Gastroesophageal sphincter (tissue), 4 donors: ENCODE results near the gene CHSY3. TPM values are rescaled to one million over a fixed set of nuclear protein-coding genes. Genes with fewer than 3 reads are reported as not detected.

Experiments used
- ATAC-seq: fragments of 150-250 bp; one replicate; pipeline ENCODE4 v1.9.1; 2016; ENCODE audit warnings: mild to moderate bottlenecking, moderate library complexity
- H3K27ac ChIP-seq, 4 donors: fragments of 200-600 bp; sonication (generic) in 3 of 4; 1 replicate in 3 of 4; 2 replicates in 1 of 4; pipeline ENCODE4 v1.5.1; 2016 to 2019
- H3K27me3 ChIP-seq: fragments of 200-600 bp; sonication (generic); one replicate; pipeline ENCODE4 v1.5.1; 2019
- H3K36me3 ChIP-seq, 2 donors: fragments of 200-600 bp; sonication (generic); one replicate each; pipeline ENCODE4 v1.5.1; 2019; ENCODE audit warnings: control low read depth in 1 of 2
- H3K4me1 ChIP-seq, 3 donors: fragments of 200-600 bp; sonication (generic); 1 replicate in 2 of 3; 2 replicates in 1 of 3; pipeline ENCODE4 v1.5.1; 2016 to 2019; ENCODE audit warnings: control low read depth in 2 of 3
- H3K4me3 ChIP-seq, 2 donors: fragments of 200-600 bp; sonication (generic); one replicate each; pipeline ENCODE4 v1.5.1; 2019; ENCODE audit warnings: mild to moderate bottlenecking in 1 of 2, moderate library complexity in 1 of 2
- H3K9me3 ChIP-seq, 3 donors: fragments of 200-600 bp; sonication (generic); one replicate each; pipeline ENCODE4 v1.5.1; 2017 to 2019; ENCODE audit warnings: control low read depth in 2 of 3
- EP300 ChIP-seq: sonication (generic); formaldehyde crosslinking; IDR thresholded peaks from one replicate; pipeline ENCODE4 v1.6.1; 2017; ENCODE audit warnings: antibody characterized with exemption, mild to moderate bottlenecking
- POLR2A ChIP-seq, 2 donors: fragments of 450-650 bp; IDR thresholded peaks; one replicate each; pipeline ENCODE4 v1.6.1; 2017; ENCODE audit warnings: antibody characterized with exemption in 2 of 2, mild to moderate bottlenecking in 2 of 2, moderate library complexity in 1 of 2
- POLR2AphosphoS5 ChIP-seq: sonication (generic); formaldehyde crosslinking; IDR thresholded peaks from one replicate; pipeline ENCODE4 v1.6.1; 2017; ENCODE audit warnings: antibody characterized with exemption
- WGBS, 2 donors: methylation state at CpG; one replicate each; pipeline ENCODE4 v1.1.5; 2018; ENCODE audit warnings: low coverage in 1 of 2; 5-methylcytosine and 5-hydroxymethylcytosine counted together
- total RNA-seq, 4 donors: library from RNA; depleted of rRNA; stranded (reverse); fragments of >200 nt; gene quantifications; one replicate each; pipeline ENCODE4 v1.1.0, GENCODE V29; 2016
- TF ChIP-seq, protein P1 (sequence below), 4 experiments: fragments of 200-600 bp in 2 of 4; fragments of 450-650 bp in 2 of 4; sonication (generic) in 1 of 4; IDR thresholded peaks; one replicate each; pipeline ENCODE4 v1.5.1; 2017 to 2019; ENCODE audit warnings: antibody characterized with exemption in 4 of 4, mild to moderate bottlenecking in 2 of 4, moderate library complexity in 2 of 4

Gene CHSY3
- total RNA-seq, 4 donors from 2014 or later = 0.78 to 3.4 (median 2.8) TPM

DNA sequence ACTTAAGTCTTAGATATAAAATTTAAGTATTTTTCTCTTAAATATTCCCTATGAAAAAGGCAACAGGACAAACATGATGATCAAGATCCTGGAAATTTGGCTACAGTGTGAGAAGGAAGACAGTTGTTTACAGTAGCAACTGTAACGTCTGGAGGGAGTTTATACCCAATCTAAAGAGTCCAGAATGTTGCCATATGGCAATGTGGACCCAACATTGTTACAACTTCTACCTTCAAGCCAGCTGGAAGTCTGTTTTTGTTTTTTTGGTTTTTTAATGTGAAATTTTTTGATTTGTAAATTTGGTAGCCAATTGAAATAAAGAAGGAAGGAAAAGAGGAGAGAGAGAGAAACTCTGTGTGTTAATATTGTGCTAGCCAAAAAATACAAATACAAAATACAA is 233.4 kb downstream of the CHSY3 start:
- no peak overlapping the region for H3K27ac ChIP-seq
- no peak overlapping the region for H3K4me3 ChIP-seq
- no peaks in the 10 kb centered on the region for H3K27me3 ChIP-seq
- H3K9me3 ChIP-seq = no peaks in the 10 kb centered on the region
- no peak for ATAC-seq
- 0 to 8% methylated on average over 1 of the region's 1 CpG for WGBS, 2 donors
- no peak for TF ChIP-seq EP300
- no peak for TF ChIP-seq POLR2A (IDR thresholded peaks at IDR 0.05)
- TF ChIP-seq POLR2AphosphoS5 = no peak
- TF ChIP-seq, protein P1, sequence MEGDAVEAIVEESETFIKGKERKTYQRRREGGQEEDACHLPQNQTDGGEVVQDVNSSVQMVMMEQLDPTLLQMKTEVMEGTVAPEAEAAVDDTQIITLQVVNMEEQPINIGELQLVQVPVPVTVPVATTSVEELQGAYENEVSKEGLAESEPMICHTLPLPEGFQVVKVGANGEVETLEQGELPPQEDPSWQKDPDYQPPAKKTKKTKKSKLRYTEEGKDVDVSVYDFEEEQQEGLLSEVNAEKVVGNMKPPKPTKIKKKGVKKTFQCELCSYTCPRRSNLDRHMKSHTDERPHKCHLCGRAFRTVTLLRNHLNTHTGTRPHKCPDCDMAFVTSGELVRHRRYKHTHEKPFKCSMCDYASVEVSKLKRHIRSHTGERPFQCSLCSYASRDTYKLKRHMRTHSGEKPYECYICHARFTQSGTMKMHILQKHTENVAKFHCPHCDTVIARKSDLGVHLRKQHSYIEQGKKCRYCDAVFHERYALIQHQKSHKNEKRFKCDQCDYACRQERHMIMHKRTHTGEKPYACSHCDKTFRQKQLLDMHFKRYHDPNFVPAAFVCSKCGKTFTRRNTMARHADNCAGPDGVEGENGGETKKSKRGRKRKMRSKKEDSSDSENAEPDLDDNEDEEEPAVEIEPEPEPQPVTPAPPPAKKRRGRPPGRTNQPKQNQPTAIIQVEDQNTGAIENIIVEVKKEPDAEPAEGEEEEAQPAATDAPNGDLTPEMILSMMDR (IDR thresholded peaks at IDR 0.05) = no peak
- peaks cover 0 to 23% (median 3%) of the 10 kb centered on the region in 3 donors for H3K4me1 ChIP-seq
- no peaks in the 10 kb centered on the region for H3K36me3 ChIP-seq

DNA sequence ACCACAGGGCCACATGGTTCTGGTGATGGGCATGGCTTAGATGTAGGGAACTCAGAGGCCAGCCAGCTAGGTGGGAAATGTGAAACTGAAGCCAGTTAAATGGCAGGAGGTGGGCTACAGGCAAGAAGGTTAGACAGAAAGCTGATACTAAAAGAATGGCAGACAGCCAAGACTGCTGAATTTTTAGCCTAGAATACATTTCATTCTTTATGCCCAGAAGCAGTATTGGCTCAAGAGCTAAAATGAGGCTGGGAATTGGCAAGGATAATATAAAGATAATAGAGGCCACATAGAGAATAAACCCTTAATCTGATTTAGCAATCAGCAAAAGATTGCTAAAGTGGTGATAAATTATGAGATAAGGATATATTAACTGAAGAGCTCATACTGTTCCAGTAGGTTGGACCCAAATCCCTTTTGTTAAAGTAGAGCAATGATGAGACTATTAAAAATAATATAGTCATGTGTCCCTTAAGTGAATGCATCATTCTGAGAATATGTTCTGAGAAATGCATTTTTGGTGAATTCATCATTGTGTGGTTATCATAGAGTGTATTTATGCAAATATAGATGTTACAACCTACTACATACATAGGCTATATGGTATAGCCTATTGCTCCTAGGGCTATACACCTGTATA is 234.3 kb downstream of the CHSY3 start:
- no peaks in the 10 kb centered on the region for H3K9me3 ChIP-seq
- no peak for ATAC-seq
- no peak overlapping the region for H3K27ac ChIP-seq
- no peaks in the 10 kb centered on the region for H3K27me3 ChIP-seq
- H3K4me1 ChIP-seq = peaks cover 0 to 23% (median 3%) of the 10 kb centered on the region in 3 donors
- H3K4me3 ChIP-seq = no peak overlapping the region
- TF ChIP-seq EP300 (no peak), POLR2AphosphoS5 (no peak), POLR2A (IDR thresholded peaks at IDR 0.05) (no peak)
- TF ChIP-seq, protein P1 (IDR thresholded peaks at IDR 0.05) = no peak
- H3K36me3 ChIP-seq = no peaks in the 10 kb centered on the region

DNA sequence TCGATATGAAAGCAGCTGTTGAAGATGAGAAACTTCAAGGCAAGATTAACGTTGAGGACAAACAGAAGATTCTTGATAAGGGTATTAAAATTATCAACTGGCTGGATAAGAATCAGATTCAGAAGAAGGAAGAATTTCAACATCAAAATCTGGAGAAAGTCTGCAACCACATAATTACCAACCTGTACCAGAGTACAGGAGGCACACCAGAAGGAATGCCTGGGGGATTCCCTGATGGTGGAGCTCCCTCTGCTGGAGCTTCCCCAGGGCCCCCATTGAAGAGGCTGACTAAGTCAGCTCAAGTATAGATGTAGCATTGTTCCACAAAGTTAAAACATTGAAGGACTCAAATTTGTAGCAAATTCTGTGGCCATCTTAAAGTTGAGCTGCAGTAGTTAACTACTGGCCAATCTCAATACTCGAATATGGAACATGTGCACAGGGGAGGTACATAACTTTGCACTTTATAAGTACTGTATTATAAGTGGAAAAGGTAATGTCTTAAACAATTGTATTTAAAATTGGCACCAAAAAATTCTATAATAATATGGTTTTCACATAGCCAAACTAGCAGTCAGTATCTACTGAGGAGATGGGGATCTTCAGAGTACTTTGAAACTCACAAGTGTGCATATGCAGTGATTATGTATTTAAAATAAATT is 237.5 kb downstream of the CHSY3 start:
- ATAC-seq = no peak
- Histone ChIP-seq H3K4me1 (peaks cover 0 to 11% (median 0%) of the 10 kb centered on the region in 3 donors), H3K4me3 (no peak overlapping the region), H3K36me3 (no peaks in the 10 kb centered on the region), H3K9me3 (peaks cover 0 to 4% (median 0%) of the 10 kb centered on the region in 3 donors), H3K27me3 (no peaks in the 10 kb centered on the region), H3K27ac (no peak overlapping the region)
- TF ChIP-seq POLR2AphosphoS5 = no peak
- TF ChIP-seq, protein P1 (IDR thresholded peaks at IDR 0.05) = peak in 1 of 4 experiments; percentile 4
- 82 to 94% methylated on average over 3 of the region's 3 CpGs for WGBS, 2 donors

DNA sequence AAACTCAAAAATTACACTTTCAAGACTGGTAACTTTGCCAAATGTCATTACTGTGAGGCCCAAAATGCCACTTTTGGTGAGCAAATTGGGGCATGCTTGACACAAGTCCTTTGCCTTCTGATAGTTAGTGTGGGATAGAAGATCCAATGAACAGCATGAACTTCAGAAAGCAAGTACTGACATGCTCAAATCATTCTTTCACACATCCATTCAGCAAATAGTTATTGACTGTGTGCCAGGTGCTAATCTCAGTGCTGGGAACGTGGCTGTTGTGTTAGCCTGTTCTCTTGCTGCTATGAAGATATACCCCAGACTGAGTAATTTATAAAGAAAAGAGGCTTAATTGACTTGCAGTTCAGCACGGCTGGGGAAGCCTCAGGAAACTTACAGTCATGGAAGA is 247.0 kb downstream of the CHSY3 start:
- WGBS, 2 donors = 20 to 36% methylated on average over 1 to 2 of the region's 2 CpGs
- Histone ChIP-seq H3K27me3 (no peaks in the 10 kb centered on the region), H3K27ac (no peak overlapping the region), H3K9me3 (no peaks in the 10 kb centered on the region), H3K36me3 (no peaks in the 10 kb centered on the region), H3K4me1 (peaks cover 0 to 16% (median 6%) of the 10 kb centered on the region in 3 donors), H3K4me3 (no peak overlapping the region)
- no peak for ATAC-seq
- TF ChIP-seq, protein P1 (IDR thresholded peaks at IDR 0.05) = no peak
- TF ChIP-seq EP300 (no peak), POLR2A (IDR thresholded peaks at IDR 0.05) (no peak), POLR2AphosphoS5 (no peak)
